Erythroblast (primary cell): ENCODE measurements around the gene RASSF3.

Experiments
- DNase-seq, 2 experiments: peaks; one replicate each; lab custom pipeline; 2025; lab: John Stamatoyannopoulos, UW
- GATA1 ChIP-seq: IDR thresholded peaks from 2 replicates; pipeline ENCODE4 v1.6.1; 2011; ENCODE audit warnings: low read depth, mild to moderate bottlenecking, control low read depth, low read length, moderate library complexity
- POLR2A ChIP-seq: IDR thresholded peaks from 2 replicates; pipeline ENCODE4 v1.6.1; 2011; ENCODE audit warnings: mild to moderate bottlenecking, low read length

Gene RASSF3

GRCh38 chr12:64737539-64737938 is 127.2 kb downstream of the RASSF3 start:
- DNase-seq: peak in 1 of 2 experiments; percentile 8
- no peak for TF ChIP-seq POLR2A
- no peak for TF ChIP-seq GATA1

GRCh38 chr12:64739778-64740177 is 129.5 kb downstream of the RASSF3 start:
- TF ChIP-seq GATA1 (no peak), POLR2A (no peak)
- DNase-seq: no peak

- DNase-seq: no peak
- TF ChIP-seq GATA1 (no peak), POLR2A (no peak)
Observed at GRCh38 chr12:64740646-64741045, 130.4 kb downstream of the RASSF3 start.

- TF ChIP-seq GATA1: no peak
- no peak for TF ChIP-seq POLR2A
- DNase-seq: no peak
Observed at GRCh38 chr12:64742416-64742815, 132.1 kb downstream of the RASSF3 start.

GRCh38 chr12:64743206-64743605 is 132.9 kb downstream of the RASSF3 start:
- TF ChIP-seq POLR2A (no peak), GATA1 (no peak)
- no peak for DNase-seq

- TF ChIP-seq POLR2A: no peak
- TF ChIP-seq GATA1: no peak
- no peak for DNase-seq
Observed at GRCh38 chr12:64744422-64745258, 134.3 kb downstream of the RASSF3 start.

- no peak for DNase-seq
Observed at GRCh38 chr12:64745259-64745807, 135.0 kb downstream of the RASSF3 start.

GRCh38 chr12:64745980-64746379 is 135.7 kb downstream of the RASSF3 start:
- no peak for DNase-seq
- TF ChIP-seq GATA1 (no peak), POLR2A (no peak)

More at GRCh38 chr12:64745259-64745807, 135.0 kb downstream of the RASSF3 start:
- TF ChIP-seq GATA1: no peak
- no peak for TF ChIP-seq POLR2A

- no peak for DNase-seq
- TF ChIP-seq POLR2A: no peak
- TF ChIP-seq GATA1: no peak
Observed at GRCh38 chr12:64746663-64747062, 136.4 kb downstream of the RASSF3 start.
